H9 (cell line): Measurements from ENCODE around the gene INSYN1. TPM values are rescaled to one million over a fixed set of nuclear protein-coding genes. Genes with fewer than 3 reads are reported as not detected.

Experiments used
- DNase-seq: peaks from one replicate; pipeline ENCODE4 v3.0.0-alpha.2; 2017
- H2AFZ ChIP-seq: one replicate; pipeline ENCODE4 v1.6.1; 2013; ENCODE audit warnings: mild to moderate bottlenecking, low read length, control low read depth, moderate library complexity
- H2AK5ac ChIP-seq: 2 replicates; pipeline ENCODE4 v1.6.1; 2013; ENCODE audit warnings: low read length, control low read depth, mixed read lengths; ENCODE audit not compliant: insufficient read length
- H2BK120ac ChIP-seq: one replicate; pipeline ENCODE4 v1.6.1; 2013; ENCODE audit warnings: low read depth, mild to moderate bottlenecking, low read length, control low read depth, inconsistent platforms; ENCODE audit not compliant: poor library complexity, severe bottlenecking
- H2BK12ac ChIP-seq: 2 replicates; pipeline ENCODE4 v1.6.1; 2013; ENCODE audit warnings: low read length, control low read depth, mixed read lengths, low read depth; ENCODE audit not compliant: insufficient read length
- H2BK15ac ChIP-seq: 2 replicates; pipeline ENCODE4 v1.6.1; 2013; ENCODE audit warnings: low read depth, low read length, control low read depth
- H2BK20ac ChIP-seq: one replicate; pipeline ENCODE4 v1.6.1; 2013; ENCODE audit warnings: low read depth, mild to moderate bottlenecking, low read length, control low read depth, inconsistent platforms; ENCODE audit not compliant: poor library complexity, severe bottlenecking
- H2BK5ac ChIP-seq: 2 replicates; pipeline ENCODE4 v1.6.1; 2013; ENCODE audit warnings: low read length, control low read depth, mixed read lengths; ENCODE audit not compliant: insufficient read length
- H3K14ac ChIP-seq: 2 replicates; pipeline ENCODE4 v1.6.1; 2013; ENCODE audit warnings: low read length, control low read depth; ENCODE audit not compliant: insufficient read depth
- H3K18ac ChIP-seq: 2 replicates; pipeline ENCODE4 v1.6.1; 2013; ENCODE audit warnings: low read depth, mild to moderate bottlenecking, mixed read lengths, low read length, control low read depth; ENCODE audit not compliant: insufficient read length
- H3K23ac ChIP-seq: 2 replicates; pipeline ENCODE4 v1.6.1; 2013; ENCODE audit warnings: low read length, control low read depth, mixed read lengths, low read depth; ENCODE audit not compliant: insufficient read length
- H3K23me2 ChIP-seq: 2 replicates; pipeline ENCODE4 v1.6.1; 2013; ENCODE audit warnings: low read depth, mild to moderate bottlenecking, mixed read lengths, low read length, control low read depth; ENCODE audit not compliant: insufficient read length, poor library complexity, severe bottlenecking
- H3K27ac ChIP-seq: 2 replicates; pipeline ENCODE4 v1.5.1; 2013; ENCODE audit warnings: low read length, control low read depth, mixed read lengths, low read depth; ENCODE audit not compliant: insufficient read length
- H3K27me3 ChIP-seq: 2 replicates; pipeline ENCODE4 v1.6.1; 2013; ENCODE audit warnings: low read length, control low read depth, inconsistent platforms; ENCODE audit not compliant: insufficient read depth
- H3K4ac ChIP-seq: 2 replicates; pipeline ENCODE4 v1.6.1; 2013; ENCODE audit warnings: low read depth, mild to moderate bottlenecking, control low read depth, inconsistent platforms, low read length, moderate library complexity
- H3K4me1 ChIP-seq: 2 replicates; pipeline ENCODE4 v1.6.1; 2013; ENCODE audit warnings: low read length, control low read depth, inconsistent platforms; ENCODE audit not compliant: insufficient read depth
- H3K4me2 ChIP-seq: 2 replicates; pipeline ENCODE4 v1.6.1; 2013; ENCODE audit warnings: low read length, control low read depth, mixed read lengths; ENCODE audit not compliant: insufficient read length, insufficient read depth
- H3K56ac ChIP-seq: 2 replicates; pipeline ENCODE4 v1.6.1; 2013; ENCODE audit warnings: low read depth, mild to moderate bottlenecking, mixed read lengths, low read length, control low read depth; ENCODE audit not compliant: insufficient read length
- H3K79me1 ChIP-seq: 2 replicates; pipeline ENCODE4 v1.6.1; 2013; ENCODE audit warnings: low read depth, mild to moderate bottlenecking, moderate library complexity, low read length, control low read depth, inconsistent platforms; ENCODE audit not compliant: insufficient read depth, poor library complexity, severe bottlenecking
- H3K79me2 ChIP-seq: 2 replicates; pipeline ENCODE4 v1.6.1; 2013; ENCODE audit warnings: low read length, control low read depth, inconsistent platforms; ENCODE audit not compliant: insufficient read depth
- H3K9ac ChIP-seq: 2 replicates; pipeline ENCODE4 v1.6.1; 2013; ENCODE audit warnings: low read length, control low read depth, mixed read lengths; ENCODE audit not compliant: insufficient read length; ENCODE audit errors: extremely low read depth
- H3K9me3 ChIP-seq: one replicate; pipeline ENCODE4 v1.6.1; 2013; ENCODE audit warnings: low read depth, low read length, inconsistent platforms; ENCODE audit not compliant: control insufficient read depth
- H3T11ph ChIP-seq: one replicate; pipeline ENCODE4 v1.6.1; 2013; ENCODE audit warnings: mild to moderate bottlenecking, low read length, control low read depth, inconsistent platforms
- H4K20me1 ChIP-seq: one replicate; pipeline ENCODE4 v1.6.1; 2013; ENCODE audit not compliant: control insufficient read depth, insufficient read length, insufficient read depth
- H4K5ac ChIP-seq: 2 replicates; pipeline ENCODE4 v1.6.1; 2013; ENCODE audit warnings: low read depth, mild to moderate bottlenecking, mixed read lengths, low read length, control low read depth; ENCODE audit not compliant: insufficient read length
- H4K8ac ChIP-seq: replicated peaks from 2 replicates; pipeline ENCODE4 v1.6.1; 2013; ENCODE audit warnings: low read length, control low read depth, mixed read lengths, low read depth; ENCODE audit not compliant: insufficient read length
- H4K91ac ChIP-seq: 2 replicates; pipeline ENCODE4 v1.6.1; 2013; ENCODE audit warnings: low read depth, mild to moderate bottlenecking, moderate library complexity, mixed read lengths, low read length, control low read depth; ENCODE audit not compliant: insufficient read length
- H3K27ac Mint-ChIP-seq, 3 experiments: 2 replicates in 2 of 3; 3 replicates in 1 of 3; pipeline ENCODE4 v1.8.0; 2020 to 2021; ENCODE audit warnings: mixed read lengths in 3 of 3, mild to moderate bottlenecking in 1 of 3, moderate library complexity in 1 of 3
- H3K27me3 Mint-ChIP-seq: 2 replicates; pipeline ENCODE4 v1.8.0; 2021; ENCODE audit warnings: low read depth, mild to moderate bottlenecking, moderate library complexity, mixed read lengths
- H3K36me3 Mint-ChIP-seq, 3 experiments: 2 replicates in 2 of 3; 3 replicates in 1 of 3; pipeline ENCODE4 v1.8.0; 2020 to 2021; ENCODE audit warnings: low read depth in 3 of 3, mixed read lengths in 3 of 3; ENCODE audit not compliant: insufficient read depth in 1 of 3
- H3K4me1 Mint-ChIP-seq, 2 experiments: 2 replicates each; pipeline ENCODE4 v1.8.0; 2020; ENCODE audit warnings: mixed read lengths in 2 of 2
- H3K4me3 Mint-ChIP-seq, 2 experiments: 2 replicates in 1 of 2; 3 replicates in 1 of 2; pipeline ENCODE4 v1.8.0; 2020 to 2021; ENCODE audit warnings: mild to moderate bottlenecking in 2 of 2, mixed read lengths in 2 of 2, moderate library complexity in 1 of 2
- H3K9me3 Mint-ChIP-seq, 2 experiments: 2 replicates in 1 of 2; 3 replicates in 1 of 2; pipeline ENCODE4 v1.8.0; 2020; ENCODE audit warnings: mild to moderate bottlenecking in 2 of 2, mixed read lengths in 2 of 2, moderate library complexity in 1 of 2
- CTCF ChIP-seq: fragments of 200-600 bp; sonication (generic); conservative IDR thresholded peaks from 3 replicates; pipeline ENCODE4 v1.8.0; 2021; ENCODE audit warnings: antibody characterized with exemption, mild to moderate bottlenecking
- WGBS: extraction: QIAGEN DNeasy Blood & Tissue Kit; methylation state at CpG from one replicate; pipeline ENCODE4 v1.1.7; 2013; ENCODE audit warnings: missing lambda C conversion rate, low lambda C conversion rate, mixed read lengths; ENCODE audit not compliant: insufficient read length; ENCODE audit errors: extremely low coverage; 5-methylcytosine and 5-hydroxymethylcytosine counted together
- total RNA-seq: library from RNA; stranded (reverse); gene quantifications from 2 replicates; pipeline ENCODE4 v1.2.1, GENCODE V29; 2021

The INSYN1 gene
- total RNA-seq, 1 experiment from 2014 or later: 1.9 TPM

- H2BK20ac ChIP-seq: no peak overlapping the region
- no peak overlapping the region for H2BK15ac ChIP-seq
- no peak overlapping the region for H3K27ac ChIP-seq
- no peak overlapping the region for H3K4ac ChIP-seq
- H3K9ac ChIP-seq: no peak overlapping the region
- no peaks in the 10 kb centered on the region for H3K79me1 ChIP-seq
- H2BK120ac ChIP-seq: no peak overlapping the region
- no peak overlapping the region for H4K8ac ChIP-seq
- no peaks in the 10 kb centered on the region for H3K23me2 ChIP-seq
- no peak overlapping the region for H3K23ac ChIP-seq
- no peaks in the 10 kb centered on the region for H3K27me3 ChIP-seq
- DNase-seq: no peak
- Mint-ChIP-seq H3K9me3 (peaks cover 0 to 2% of the 10 kb centered on the region in 2 experiments; a peak in 1 of 5 replicates), H3K36me3 (no peaks in the 10 kb centered on the region; a peak in 1 of 7 replicates), H3K4me3 (no peak overlapping the region), H3K4me1 (peaks cover 20 to 50% of the 10 kb centered on the region in 2 experiments), H3K27ac (no peak overlapping the region), H3K27me3 (peaks cover 4% of the 10 kb centered on the region; the same call in 1 of the 2 replicates)
- no peak overlapping the region for H4K91ac ChIP-seq
- H4K20me1 ChIP-seq: no peaks in the 10 kb centered on the region
- H4K5ac ChIP-seq: no peak overlapping the region
- H2AFZ ChIP-seq: no peak overlapping the region
- no peaks in the 10 kb centered on the region; the same call in 1 of the 2 replicates for H3K4me1 ChIP-seq
- no peak overlapping the region for H2BK5ac ChIP-seq
- no peak overlapping the region for H3K14ac ChIP-seq
- no peaks in the 10 kb centered on the region for H3K79me2 ChIP-seq
- no peak overlapping the region for H3K56ac ChIP-seq
- H3K4me2 ChIP-seq: no peak overlapping the region
- H3T11ph ChIP-seq: no peak overlapping the region
- no CpG with 5 or more reads among the region's 1 CpG for WGBS
- no peak overlapping the region for H3K18ac ChIP-seq
- no peak overlapping the region for H2AK5ac ChIP-seq
- H3K9me3 ChIP-seq: no peaks in the 10 kb centered on the region
- TF ChIP-seq CTCF: no peak
- H2BK12ac ChIP-seq: no peak overlapping the region
Observed at GRCh38 chr15:73770050-73770449, 16.9 kb upstream of the INSYN1 start.
